Liver (tissue), 9 donors: Measurements from ENCODE around the gene LIMCH1. TPM values are rescaled to one million over a fixed set of nuclear protein-coding genes. Genes with fewer than 3 reads are reported as not detected.

Experiments
- DNase-seq: peaks from one replicate; pipeline ENCODE4 v3.0.0-alpha.2; 2017; ENCODE audit warnings: low spot score
- H3K27ac ChIP-seq, 2 donors: one replicate each; pipeline ENCODE4 v1.7.0; 2013; ENCODE audit warnings: inconsistent platforms in 2 of 2, low read length in 2 of 2, control low read depth in 1 of 2, low read depth in 1 of 2, mild to moderate bottlenecking in 1 of 2
- H3K27me3 ChIP-seq, 4 donors: one replicate each; pipeline versions ENCODE4 v1.6.1 to v1.7.0; 2013; ENCODE audit warnings: low read length in 3 of 4, inconsistent platforms in 1 of 4, mild to moderate bottlenecking in 1 of 4, moderate library complexity in 1 of 4; ENCODE audit not compliant: control insufficient read depth in 4 of 4, insufficient read depth in 4 of 4
- H3K36me3 ChIP-seq, 4 donors: one replicate each; pipeline versions ENCODE4 v1.6.1 to v1.7.0; 2013; ENCODE audit warnings: low read length in 3 of 4, mild to moderate bottlenecking in 3 of 4, low read depth in 1 of 4, moderate library complexity in 1 of 4; ENCODE audit not compliant: control insufficient read depth in 4 of 4, insufficient read depth in 3 of 4
- H3K4me1 ChIP-seq, 4 donors: one replicate each; pipeline versions ENCODE4 v1.6.1 to v1.7.0; 2013; ENCODE audit warnings: low read length in 3 of 4, mild to moderate bottlenecking in 3 of 4, moderate library complexity in 1 of 4; ENCODE audit not compliant: control insufficient read depth in 4 of 4, insufficient read depth in 4 of 4
- H3K4me3 ChIP-seq, 3 donors: one replicate each; pipeline versions ENCODE4 v1.6.1 to v1.7.0; 2013; ENCODE audit warnings: low read length in 3 of 3, control low read depth in 1 of 3, low read depth in 1 of 3, mild to moderate bottlenecking in 1 of 3
- H3K9ac ChIP-seq, 2 donors: one replicate each; pipeline ENCODE4 v1.7.0; 2013; ENCODE audit warnings: low read length in 2 of 2, mild to moderate bottlenecking in 2 of 2, moderate library complexity in 2 of 2, control low read depth in 1 of 2, low read depth in 1 of 2
- H3K9me3 ChIP-seq, 4 donors: one replicate each; pipeline versions ENCODE4 v1.6.1 to v1.7.0; 2013; ENCODE audit warnings: low read length in 3 of 4; ENCODE audit not compliant: control insufficient read depth in 4 of 4
- EGR1 ChIP-seq, 2 donors: IDR thresholded peaks; 2 replicates each; pipeline ENCODE4 v1.6.1; 2016 to 2018; ENCODE audit warnings: antibody characterized with exemption in 2 of 2, low read depth in 2 of 2
- FOXA1 ChIP-seq: IDR thresholded peaks from 2 replicates; pipeline ENCODE4 v1.6.1; 2016; ENCODE audit warnings: antibody characterized with exemption
- FOXA2 ChIP-seq: IDR thresholded peaks from 2 replicates; pipeline ENCODE4 v1.6.1; 2016; ENCODE audit warnings: antibody characterized with exemption
- GABPA ChIP-seq, 2 donors: IDR thresholded peaks in 1 of 2; conservative IDR thresholded peaks in 1 of 2; 2 replicates each; pipeline ENCODE4 v1.6.1; 2016; ENCODE audit warnings: antibody characterized with exemption in 2 of 2, mild to moderate bottlenecking in 1 of 2, moderate library complexity in 1 of 2
- HNF4A ChIP-seq, 2 donors: conservative IDR thresholded peaks; 2 replicates each; pipeline ENCODE4 v1.6.1; 2016; ENCODE audit warnings: antibody characterized with exemption in 2 of 2, mild to moderate bottlenecking in 2 of 2
- HNF4G ChIP-seq: IDR thresholded peaks from 2 replicates; pipeline ENCODE4 v1.6.1; 2016; ENCODE audit warnings: antibody characterized with exemption
- NR2F2 ChIP-seq: IDR thresholded peaks from 2 replicates; pipeline ENCODE4 v1.6.1; 2016; ENCODE audit warnings: antibody characterized with exemption
- RAD21 ChIP-seq, 2 donors: IDR thresholded peaks; 2 replicates each; pipeline ENCODE4 v1.6.1; 2016; ENCODE audit warnings: antibody characterized with exemption in 2 of 2, mild to moderate bottlenecking in 2 of 2
- RXRA ChIP-seq, 2 donors: IDR thresholded peaks; 2 replicates each; pipeline ENCODE4 v1.6.1; 2017 to 2018; ENCODE audit warnings: antibody characterized with exemption in 2 of 2, mild to moderate bottlenecking in 1 of 2
- YY1 ChIP-seq: IDR thresholded peaks from 2 replicates; pipeline ENCODE4 v1.6.1; 2016; ENCODE audit warnings: antibody characterized with exemption, mild to moderate bottlenecking
- WGBS: extraction: QIAGEN DNeasy Blood & Tissue Kit; methylation state at CpG from one replicate; pipeline ENCODE4 v1.1.7; 2013; 5-methylcytosine and 5-hydroxymethylcytosine counted together
- polyA plus RNA-seq, 2 donors: library from polyadenylated mRNA; stranded (reverse) in 1 of 2; unstranded in 1 of 2; fragments of 200-250 nt in 1 of 2; fragments of >200 nt in 1 of 2; fragmentation: Nextera tagmentation in 1 of 2; extraction: Ambion mirVana in 1 of 2; gene quantifications; one replicate each; pipeline versions ENCODE4 v1.2.1 to v1.2.3, GENCODE V29; 2013 to 2015
- total RNA-seq, 2 donors: library from RNA; depleted of rRNA; stranded (reverse); fragments of >200 nt; gene quantifications; one replicate each; pipeline ENCODE4 v1.2.3, GENCODE V29; 2014
- TF ChIP-seq, protein P1 (sequence below): IDR thresholded peaks from 2 replicates; pipeline ENCODE4 v1.6.1; 2016; ENCODE audit warnings: antibody characterized with exemption
- TF ChIP-seq, protein P2 (sequence below): IDR thresholded peaks from 2 replicates; pipeline ENCODE4 v1.6.1; 2016; ENCODE audit warnings: antibody characterized with exemption
- TF ChIP-seq, protein P3 (sequence below): fragments of 150-350 bp; IDR thresholded peaks from 2 replicates; pipeline ENCODE4 v1.5.1; 2017; ENCODE audit warnings: improper control_type of control experiment, low read depth, low read length; ENCODE audit not compliant: missing input control
- TF ChIP-seq, protein P4 (sequence below): IDR thresholded peaks from 2 replicates; pipeline ENCODE4 v1.6.1; 2016; ENCODE audit warnings: antibody characterized with exemption
- TF ChIP-seq, protein P5 (sequence below): IDR thresholded peaks from 2 replicates; pipeline ENCODE4 v1.6.1; 2016; ENCODE audit warnings: antibody characterized with exemption, mild to moderate bottlenecking
- donor health status: healthy.
- donor health status: healthy.
- donor health status: healthy.
- donor health status: healthy.
- donor health status: healthy.

LIMCH1 gene
- total and polyA plus RNA-seq, 4 donors: 2.0 to 30.6 (median 8.1) TPM

DNA sequence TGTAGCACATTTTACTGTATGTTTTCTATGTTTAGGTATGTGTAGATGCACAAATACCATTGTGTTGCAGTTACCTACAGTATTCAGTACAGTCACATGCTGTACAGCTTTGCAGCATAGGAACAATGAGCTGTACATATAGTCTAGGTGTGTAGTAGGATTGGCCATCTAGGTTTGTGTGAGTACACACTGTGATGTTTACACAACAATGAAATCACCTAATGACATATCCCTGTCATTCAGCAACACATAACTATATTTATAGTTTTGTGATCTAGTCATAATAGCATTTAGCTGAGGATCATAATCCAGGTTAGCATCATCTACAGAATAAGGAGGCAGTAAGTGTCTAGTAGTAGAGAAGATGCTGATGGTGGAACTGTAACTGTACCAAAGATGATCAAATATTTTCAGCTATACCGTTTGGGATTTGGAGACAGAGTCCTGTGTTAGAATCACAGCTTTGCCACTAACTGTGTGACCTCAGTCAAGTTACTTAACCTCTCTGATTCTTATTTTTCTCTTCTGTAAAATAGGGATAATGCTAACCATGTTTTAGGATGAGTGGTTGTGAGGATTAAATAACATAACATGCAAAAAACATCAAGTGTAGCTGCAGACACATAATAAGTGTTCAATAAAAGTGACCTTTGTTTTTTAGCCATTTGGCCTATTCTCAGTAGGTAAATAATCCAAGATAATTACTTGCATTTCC lies 73.3 kb downstream of the LIMCH1 start:
- H3K4me3 ChIP-seq: no peak overlapping the region
- 81% methylated on average over 1 of the region's 1 CpG for WGBS
- H3K9ac ChIP-seq: no peak overlapping the region
- no peaks in the 10 kb centered on the region for H3K27me3 ChIP-seq
- H3K9me3 ChIP-seq: no peaks in the 10 kb centered on the region
- TF ChIP-seq RAD21 (IDR thresholded peaks at IDR 0.05) (no peak), HNF4A (conservative IDR thresholded peaks at IDR 0.05) (no peak), NR2F2 (no peak), GABPA (IDR thresholded peaks at IDR 0.05 in 1 of 2, conservative IDR thresholded peaks at IDR 0.05 in 1 of 2) (no peak), FOXA2 (no peak), EGR1 (IDR thresholded peaks at IDR 0.05; ENCODE audit: low read depth in 2 of 2) (no peak), YY1 (no peak), HNF4G (no peak), RXRA (IDR thresholded peaks at IDR 0.05) (no peak), FOXA1 (no peak)
- TF ChIP-seq, protein P1, sequence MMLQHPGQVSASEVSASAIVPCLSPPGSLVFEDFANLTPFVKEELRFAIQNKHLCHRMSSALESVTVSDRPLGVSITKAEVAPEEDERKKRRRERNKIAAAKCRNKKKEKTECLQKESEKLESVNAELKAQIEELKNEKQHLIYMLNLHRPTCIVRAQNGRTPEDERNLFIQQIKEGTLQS: no peak
- TF ChIP-seq, protein P2, sequence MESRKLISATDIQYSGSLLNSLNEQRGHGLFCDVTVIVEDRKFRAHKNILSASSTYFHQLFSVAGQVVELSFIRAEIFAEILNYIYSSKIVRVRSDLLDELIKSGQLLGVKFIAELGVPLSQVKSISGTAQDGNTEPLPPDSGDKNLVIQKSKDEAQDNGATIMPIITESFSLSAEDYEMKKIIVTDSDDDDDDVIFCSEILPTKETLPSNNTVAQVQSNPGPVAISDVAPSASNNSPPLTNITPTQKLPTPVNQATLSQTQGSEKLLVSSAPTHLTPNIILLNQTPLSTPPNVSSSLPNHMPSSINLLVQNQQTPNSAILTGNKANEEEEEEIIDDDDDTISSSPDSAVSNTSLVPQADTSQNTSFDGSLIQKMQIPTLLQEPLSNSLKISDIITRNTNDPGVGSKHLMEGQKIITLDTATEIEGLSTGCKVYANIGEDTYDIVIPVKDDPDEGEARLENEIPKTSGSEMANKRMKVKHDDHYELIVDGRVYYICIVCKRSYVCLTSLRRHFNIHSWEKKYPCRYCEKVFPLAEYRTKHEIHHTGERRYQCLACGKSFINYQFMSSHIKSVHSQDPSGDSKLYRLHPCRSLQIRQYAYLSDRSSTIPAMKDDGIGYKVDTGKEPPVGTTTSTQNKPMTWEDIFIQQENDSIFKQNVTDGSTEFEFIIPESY: no peak
- TF ChIP-seq, protein P3, sequence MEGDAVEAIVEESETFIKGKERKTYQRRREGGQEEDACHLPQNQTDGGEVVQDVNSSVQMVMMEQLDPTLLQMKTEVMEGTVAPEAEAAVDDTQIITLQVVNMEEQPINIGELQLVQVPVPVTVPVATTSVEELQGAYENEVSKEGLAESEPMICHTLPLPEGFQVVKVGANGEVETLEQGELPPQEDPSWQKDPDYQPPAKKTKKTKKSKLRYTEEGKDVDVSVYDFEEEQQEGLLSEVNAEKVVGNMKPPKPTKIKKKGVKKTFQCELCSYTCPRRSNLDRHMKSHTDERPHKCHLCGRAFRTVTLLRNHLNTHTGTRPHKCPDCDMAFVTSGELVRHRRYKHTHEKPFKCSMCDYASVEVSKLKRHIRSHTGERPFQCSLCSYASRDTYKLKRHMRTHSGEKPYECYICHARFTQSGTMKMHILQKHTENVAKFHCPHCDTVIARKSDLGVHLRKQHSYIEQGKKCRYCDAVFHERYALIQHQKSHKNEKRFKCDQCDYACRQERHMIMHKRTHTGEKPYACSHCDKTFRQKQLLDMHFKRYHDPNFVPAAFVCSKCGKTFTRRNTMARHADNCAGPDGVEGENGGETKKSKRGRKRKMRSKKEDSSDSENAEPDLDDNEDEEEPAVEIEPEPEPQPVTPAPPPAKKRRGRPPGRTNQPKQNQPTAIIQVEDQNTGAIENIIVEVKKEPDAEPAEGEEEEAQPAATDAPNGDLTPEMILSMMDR: no peak
- TF ChIP-seq, protein P4, sequence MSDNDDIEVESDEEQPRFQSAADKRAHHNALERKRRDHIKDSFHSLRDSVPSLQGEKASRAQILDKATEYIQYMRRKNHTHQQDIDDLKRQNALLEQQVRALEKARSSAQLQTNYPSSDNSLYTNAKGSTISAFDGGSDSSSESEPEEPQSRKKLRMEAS: no peak
- TF ChIP-seq, protein P5, sequence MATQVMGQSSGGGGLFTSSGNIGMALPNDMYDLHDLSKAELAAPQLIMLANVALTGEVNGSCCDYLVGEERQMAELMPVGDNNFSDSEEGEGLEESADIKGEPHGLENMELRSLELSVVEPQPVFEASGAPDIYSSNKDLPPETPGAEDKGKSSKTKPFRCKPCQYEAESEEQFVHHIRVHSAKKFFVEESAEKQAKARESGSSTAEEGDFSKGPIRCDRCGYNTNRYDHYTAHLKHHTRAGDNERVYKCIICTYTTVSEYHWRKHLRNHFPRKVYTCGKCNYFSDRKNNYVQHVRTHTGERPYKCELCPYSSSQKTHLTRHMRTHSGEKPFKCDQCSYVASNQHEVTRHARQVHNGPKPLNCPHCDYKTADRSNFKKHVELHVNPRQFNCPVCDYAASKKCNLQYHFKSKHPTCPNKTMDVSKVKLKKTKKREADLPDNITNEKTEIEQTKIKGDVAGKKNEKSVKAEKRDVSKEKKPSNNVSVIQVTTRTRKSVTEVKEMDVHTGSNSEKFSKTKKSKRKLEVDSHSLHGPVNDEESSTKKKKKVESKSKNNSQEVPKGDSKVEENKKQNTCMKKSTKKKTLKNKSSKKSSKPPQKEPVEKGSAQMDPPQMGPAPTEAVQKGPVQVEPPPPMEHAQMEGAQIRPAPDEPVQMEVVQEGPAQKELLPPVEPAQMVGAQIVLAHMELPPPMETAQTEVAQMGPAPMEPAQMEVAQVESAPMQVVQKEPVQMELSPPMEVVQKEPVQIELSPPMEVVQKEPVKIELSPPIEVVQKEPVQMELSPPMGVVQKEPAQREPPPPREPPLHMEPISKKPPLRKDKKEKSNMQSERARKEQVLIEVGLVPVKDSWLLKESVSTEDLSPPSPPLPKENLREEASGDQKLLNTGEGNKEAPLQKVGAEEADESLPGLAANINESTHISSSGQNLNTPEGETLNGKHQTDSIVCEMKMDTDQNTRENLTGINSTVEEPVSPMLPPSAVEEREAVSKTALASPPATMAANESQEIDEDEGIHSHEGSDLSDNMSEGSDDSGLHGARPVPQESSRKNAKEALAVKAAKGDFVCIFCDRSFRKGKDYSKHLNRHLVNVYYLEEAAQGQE: no peak
- peak overlapping the region in 1 of 2 donors; percentile 10 for H3K27ac ChIP-seq
- no peak for DNase-seq
- peaks cover 0 to 5% (median 0%) of the 10 kb centered on the region in 4 donors for H3K36me3 ChIP-seq
- peaks cover 0 to 6% (median 3%) of the 10 kb centered on the region in 4 donors for H3K4me1 ChIP-seq
